CD4-positive, alpha-beta T cell treated with Interleukin-4 for 1 hour (primary cell): Measurements from ENCODE around the gene MKLN1.
"Not testable (repeated sequence)": the region's sequence is repeated elsewhere in the genome, so short reads cannot be mapped to it uniquely, and the experiment has no call there.

Source experiments
- DNase-seq, 2 donors: peaks; one replicate each; pipeline ENCODE4 v3.0.0-alpha.2; 2020 to 2022

The MKLN1 gene

GRCh38 chr7:131320603-131321002, 7.1 kb upstream of the MKLN1 start:
- no peak for DNase-seq

GRCh38 chr7:131321656-131322055, 6.0 kb upstream of the MKLN1 start:
- DNase-seq, result no peak

GRCh38 chr7:131322061-131322460, 5.6 kb upstream of the MKLN1 start:
- DNase-seq, result no peak

- DNase-seq, result no peak
Measured at GRCh38 chr7:131322861-131323260, 4.8 kb upstream of the MKLN1 start.

GRCh38 chr7:131325179-131325840, 2.4 kb upstream of the MKLN1 start:
- DNase-seq, result no peak

- DNase-seq, result no peak
Measured at GRCh38 chr7:131326576-131326975, 1.1 kb upstream of the MKLN1 start.

GRCh38 chr7:131327049-131327625, 539 bp upstream of the MKLN1 start:
- peak; percentile 11 to 47 for DNase-seq

- DNase-seq, result no peak
Measured at GRCh38 chr7:131328377-131329175, 900 bp downstream of the MKLN1 start.

- DNase-seq, result no peak
Measured at GRCh38 chr7:131329176-131329570, 1.5 kb downstream of the MKLN1 start.

- no peak for DNase-seq
Measured at GRCh38 chr7:131330299-131330698, 2.6 kb downstream of the MKLN1 start.

GRCh38 chr7:131331806-131332205, 4.1 kb downstream of the MKLN1 start:
- DNase-seq, result no peak

GRCh38 chr7:131332729-131333128, 5.1 kb downstream of the MKLN1 start:
- DNase-seq, result not testable (repeated sequence)

- no peak for DNase-seq
Measured at GRCh38 chr7:131335639-131336381, 8.1 kb downstream of the MKLN1 start.

- DNase-seq, result no peak
Measured at GRCh38 chr7:131336956-131337355, 9.3 kb downstream of the MKLN1 start.

GRCh38 chr7:131338173-131338572, 10.5 kb downstream of the MKLN1 start:
- no peak for DNase-seq

- no peak for DNase-seq
Measured at GRCh38 chr7:131338691-131339390, 11.2 kb downstream of the MKLN1 start.

- no peak for DNase-seq
Measured at GRCh38 chr7:131341690-131342089, 14.0 kb downstream of the MKLN1 start.

- no peak for DNase-seq
Measured at GRCh38 chr7:131342864-131343442, 15.3 kb downstream of the MKLN1 start.

- no peak for DNase-seq
Measured at GRCh38 chr7:131346885-131347592, 19.4 kb downstream of the MKLN1 start.

- DNase-seq, result no peak
Measured at GRCh38 chr7:131352032-131352431, 24.4 kb downstream of the MKLN1 start.

GRCh38 chr7:131354390-131354789, 26.7 kb downstream of the MKLN1 start:
- no peak for DNase-seq
